Islet of Langerhans (tissue), 1 donor: ENCODE measurements around the gene ZNF444.
"Not testable (repeated sequence)": the region's sequence is repeated elsewhere in the genome, so short reads cannot be mapped to it uniquely, and the experiment has no call there.

Experiments
- FAIRE-seq: peaks from one replicate; lab custom pipeline; 2011; peaks lifted over from hg19 to GRCh38; lab: Jason Lieb, UNC

ZNF444 gene

DNA sequence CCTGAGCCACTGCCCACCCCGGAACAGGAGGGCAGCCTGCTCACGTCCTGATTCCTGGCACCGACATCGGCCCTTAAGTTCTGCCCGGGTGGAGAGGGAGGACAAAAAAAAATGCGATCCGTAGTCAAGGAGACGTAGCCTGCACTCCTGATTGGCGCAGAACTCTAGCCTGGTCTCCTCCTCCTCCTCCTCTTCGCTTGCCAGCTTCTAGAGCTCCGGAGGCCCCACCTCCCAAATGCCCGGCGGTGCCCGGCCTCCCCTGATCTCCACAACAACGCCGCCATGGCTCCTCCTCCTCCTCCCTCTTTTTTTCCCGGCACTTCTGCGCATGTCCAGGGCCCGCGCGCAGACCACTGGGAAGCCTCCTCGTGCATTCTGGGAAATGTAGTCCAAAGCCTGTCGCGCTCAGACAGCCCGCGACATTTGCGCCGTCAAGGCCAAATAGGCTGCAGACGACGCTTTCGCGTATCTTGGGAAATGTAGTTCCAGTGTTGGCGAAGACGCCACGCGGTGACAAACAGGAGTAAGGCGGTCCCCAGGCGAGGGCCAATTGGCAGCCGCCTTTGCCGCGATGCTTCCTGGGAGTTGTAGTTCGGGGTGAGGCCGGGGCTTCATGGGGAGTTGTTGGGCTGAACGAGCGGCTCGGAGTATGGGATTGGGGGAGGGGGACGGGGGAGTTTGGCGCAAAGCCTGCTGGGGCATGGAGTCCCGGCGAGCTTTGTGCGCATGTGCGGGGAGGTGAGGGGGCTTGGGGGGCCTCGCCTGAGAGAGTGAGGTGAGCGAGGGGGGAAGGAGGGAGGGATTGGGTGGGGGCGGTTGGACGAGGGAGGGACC is at the start of gene ZNF444:
TSS of gene ZNF444 (plus strand) at position 705 of the 834 bp plus-strand sequence. CDS start 5,625 bp downstream, outside the sequence.
- peak; percentile 80 for FAIRE-seq

DNA sequence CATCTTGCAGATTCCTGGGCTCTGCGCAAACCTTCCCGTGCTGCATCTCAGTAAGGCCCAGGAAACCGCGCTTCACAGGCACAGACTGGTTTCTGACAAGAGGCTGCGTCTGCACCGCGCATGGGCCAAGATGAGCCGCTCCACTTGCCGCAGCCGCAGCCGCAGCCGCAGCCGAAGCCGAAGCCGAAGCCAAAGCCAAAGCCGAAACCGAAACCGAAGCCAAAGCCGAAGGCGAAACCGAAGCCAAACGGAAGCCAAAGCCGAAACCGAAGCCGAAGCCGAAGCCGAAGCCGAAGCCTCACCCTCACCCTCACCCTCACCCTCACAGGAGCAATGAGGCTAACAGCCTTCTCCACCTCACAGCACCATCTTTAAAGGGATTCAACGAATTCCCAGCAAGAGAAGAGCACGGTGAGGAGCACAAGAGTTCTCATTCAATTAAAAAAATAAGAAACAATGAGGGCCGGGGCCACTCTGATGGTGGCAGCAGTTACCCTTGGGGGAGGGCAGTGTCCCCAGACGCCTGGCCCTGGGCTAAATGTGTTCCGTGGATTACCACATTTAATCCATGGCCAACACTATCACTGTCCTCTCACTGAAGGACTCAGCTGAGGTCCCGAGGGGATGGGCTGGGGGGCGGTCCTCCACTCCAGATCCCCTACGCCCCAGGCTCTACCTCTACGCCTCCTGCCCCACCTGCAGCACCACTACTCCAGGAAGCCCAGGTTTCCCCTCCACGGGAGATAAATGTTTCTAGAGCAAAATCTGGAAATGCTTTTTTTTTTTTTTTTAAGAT is 49.1 kb upstream of the ZNF444 start:
- no peak for FAIRE-seq

DNA sequence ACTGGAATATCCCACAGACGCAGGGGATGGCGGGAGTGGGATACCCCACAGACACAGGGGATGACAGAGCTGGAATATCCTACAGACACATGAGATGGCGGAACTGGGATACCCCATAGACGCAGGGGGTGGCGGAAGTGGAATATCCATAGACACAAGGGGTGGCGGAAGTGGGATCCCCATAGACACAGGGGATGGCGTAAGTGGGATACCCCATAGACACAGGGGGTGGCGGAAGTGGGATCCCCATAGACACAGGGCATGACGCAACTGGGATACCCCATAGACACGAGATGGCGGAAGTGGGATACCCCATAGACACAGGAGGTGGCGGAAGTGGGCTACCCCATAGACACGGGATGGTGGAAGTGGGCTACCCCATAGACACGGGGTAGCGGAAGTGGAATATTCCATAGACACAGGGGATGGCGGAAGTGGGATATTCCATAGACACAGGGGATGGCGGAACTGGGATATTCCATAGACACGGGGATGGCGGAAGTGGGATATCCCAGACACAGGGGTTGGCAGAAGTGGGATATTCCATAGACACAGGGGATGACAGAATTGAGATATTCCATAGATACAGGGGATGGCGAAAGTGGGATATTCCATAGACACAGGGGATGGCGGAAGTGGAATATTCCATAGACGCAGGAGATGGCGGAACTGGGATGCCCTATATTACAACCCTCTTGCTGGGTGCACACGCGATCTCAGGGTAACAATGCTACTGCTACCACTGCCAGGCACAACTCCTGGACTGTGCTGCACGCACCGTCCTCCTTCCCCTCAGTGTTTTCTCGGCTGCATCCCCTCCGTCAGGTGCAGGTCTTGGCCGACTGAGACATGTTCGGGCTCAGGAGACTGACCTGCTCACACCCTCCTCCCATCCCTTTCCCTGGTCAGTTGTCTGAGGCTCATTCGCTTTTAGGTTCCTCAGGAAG is 48.1 kb upstream of the ZNF444 start:
- no peak for FAIRE-seq

DNA sequence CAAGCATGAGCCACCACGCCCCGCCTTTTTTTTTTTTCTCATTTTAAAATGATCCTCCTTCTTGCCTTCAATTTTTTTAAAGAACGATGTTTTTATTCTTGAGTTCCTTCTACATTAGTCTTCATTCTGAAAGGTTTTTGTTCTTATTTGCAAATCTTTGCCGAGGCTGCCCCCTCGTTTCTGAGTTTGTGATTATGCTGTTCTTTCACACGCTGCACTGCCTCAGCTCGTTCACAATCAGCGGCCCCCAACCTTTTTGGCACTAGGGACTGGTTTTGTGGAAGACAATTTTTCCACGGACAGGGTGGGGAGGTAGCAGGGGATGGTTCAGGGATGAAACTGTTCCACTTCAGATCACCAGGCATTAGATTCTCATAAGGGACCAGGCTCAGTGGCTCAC is 46.6 kb upstream of the ZNF444 start:
- FAIRE-seq: no peak

DNA sequence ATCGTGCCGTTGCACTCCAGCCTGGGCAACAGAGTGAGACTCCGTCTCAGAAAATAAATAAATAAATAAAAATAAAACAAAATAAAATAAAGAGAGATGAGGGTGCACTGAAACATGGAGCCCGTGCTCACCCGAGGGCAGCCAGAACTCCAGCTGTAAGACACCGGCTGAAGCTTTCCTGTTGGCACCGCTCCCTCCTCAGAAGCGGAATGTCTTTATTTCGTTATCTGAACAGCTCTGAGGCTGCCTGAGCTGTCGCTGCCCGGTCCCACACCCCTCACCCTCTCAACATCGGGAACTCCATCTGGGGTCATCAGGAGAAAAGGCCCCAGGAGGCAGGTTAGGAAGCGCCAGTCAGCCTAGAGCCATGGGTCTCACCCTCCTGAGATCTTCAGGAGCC is 44.4 kb upstream of the ZNF444 start:
- no peak for FAIRE-seq

DNA sequence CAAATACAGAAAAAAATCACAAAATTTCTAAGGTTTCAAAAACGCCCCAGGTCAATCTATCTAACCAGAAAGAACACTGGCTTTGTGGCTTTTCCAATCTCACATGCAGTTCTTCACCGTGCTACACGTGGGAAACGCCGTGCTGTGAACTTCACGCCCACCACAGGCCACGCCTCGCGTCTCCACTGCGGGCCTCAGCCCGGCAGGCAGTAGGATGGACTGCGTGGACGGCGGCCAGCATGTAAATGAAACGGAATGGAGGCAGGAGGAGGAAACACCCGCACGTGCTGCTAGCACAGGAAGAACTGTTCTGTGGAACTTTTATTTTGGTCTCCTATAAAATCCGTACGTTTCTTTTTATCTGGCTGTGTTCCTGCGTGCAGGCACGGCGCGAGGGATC is 43.8 kb upstream of the ZNF444 start:
- FAIRE-seq: no peak

DNA sequence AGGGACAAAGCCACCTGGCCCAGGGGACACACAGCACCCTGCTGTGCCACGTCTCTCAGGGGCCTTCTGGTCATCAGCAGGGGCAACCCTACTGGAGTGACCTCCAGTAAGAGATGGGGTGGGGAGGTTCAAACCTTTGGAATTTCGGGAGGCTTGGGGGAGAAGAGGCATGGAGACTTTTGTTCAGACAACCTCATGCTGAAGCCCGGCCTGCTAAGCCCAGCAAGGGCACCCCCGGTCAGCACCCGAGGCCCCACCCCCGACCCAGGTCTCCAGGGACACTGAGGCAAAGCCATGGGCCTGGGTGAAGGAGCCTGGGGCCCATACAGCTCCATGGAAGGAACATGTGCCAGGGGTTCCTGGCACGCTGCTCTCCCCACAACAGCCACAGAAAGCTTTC is 43.3 kb upstream of the ZNF444 start:
- no peak for FAIRE-seq

DNA sequence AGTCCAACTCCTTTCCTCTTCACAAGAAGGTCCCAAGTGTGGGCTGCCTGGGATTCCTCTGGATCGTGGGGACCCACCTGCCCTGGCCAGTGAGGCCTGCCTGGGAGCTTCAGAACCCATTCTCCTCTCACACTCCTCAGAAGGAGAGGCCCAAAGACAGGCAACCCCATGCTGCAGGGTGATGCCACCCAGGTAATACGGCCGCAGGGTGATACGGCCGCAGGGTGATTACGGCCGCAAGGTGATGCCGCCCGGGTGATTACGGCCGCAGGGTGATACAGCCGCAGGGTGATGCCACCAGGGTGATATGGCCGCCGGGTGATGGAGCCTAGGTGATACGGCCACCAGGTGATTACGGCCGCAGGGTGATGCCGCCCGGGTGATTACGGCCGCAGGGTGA is 42.9 kb upstream of the ZNF444 start:
- not testable (repeated sequence) for FAIRE-seq

DNA sequence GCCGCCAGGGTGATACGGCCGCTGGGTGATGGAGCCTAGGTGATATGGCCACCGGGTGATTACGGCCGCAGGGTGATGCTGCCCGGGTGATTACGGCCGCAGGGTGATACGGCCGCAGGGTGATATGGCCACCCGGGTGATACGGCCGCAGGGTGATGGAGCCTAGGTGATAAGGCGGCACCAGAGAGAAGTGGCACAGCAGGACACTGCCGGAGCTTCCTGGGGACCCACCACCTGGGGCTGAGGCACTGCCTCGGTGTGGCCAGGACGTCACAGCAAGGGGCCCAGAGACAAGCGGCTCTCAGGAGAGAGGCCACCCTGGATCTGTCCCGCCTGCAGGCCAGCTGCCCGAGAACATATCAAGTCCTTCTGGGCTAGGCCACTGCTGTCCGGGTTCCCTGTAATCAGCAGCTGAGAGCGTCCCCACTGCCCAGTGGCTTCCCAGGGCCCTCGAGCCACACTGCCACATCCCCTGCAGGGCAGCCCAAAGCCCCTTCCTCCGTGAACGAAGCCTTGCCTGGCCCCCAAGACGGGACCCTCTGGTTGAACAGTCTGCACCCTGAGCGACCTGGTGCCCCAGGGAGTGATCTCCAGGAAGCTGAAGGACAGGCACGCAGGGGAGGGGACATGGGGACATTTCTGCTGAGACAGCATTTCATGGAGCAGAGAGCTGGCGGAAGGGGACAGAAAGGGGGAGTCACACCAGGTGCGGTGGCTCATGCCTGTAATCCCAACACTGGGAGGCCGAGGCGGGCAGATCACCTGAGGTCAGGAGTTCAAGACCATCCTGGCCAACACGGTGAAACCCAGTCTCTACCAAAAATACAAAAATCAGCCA is 42.1 kb upstream of the ZNF444 start:
- FAIRE-seq: no peak

DNA sequence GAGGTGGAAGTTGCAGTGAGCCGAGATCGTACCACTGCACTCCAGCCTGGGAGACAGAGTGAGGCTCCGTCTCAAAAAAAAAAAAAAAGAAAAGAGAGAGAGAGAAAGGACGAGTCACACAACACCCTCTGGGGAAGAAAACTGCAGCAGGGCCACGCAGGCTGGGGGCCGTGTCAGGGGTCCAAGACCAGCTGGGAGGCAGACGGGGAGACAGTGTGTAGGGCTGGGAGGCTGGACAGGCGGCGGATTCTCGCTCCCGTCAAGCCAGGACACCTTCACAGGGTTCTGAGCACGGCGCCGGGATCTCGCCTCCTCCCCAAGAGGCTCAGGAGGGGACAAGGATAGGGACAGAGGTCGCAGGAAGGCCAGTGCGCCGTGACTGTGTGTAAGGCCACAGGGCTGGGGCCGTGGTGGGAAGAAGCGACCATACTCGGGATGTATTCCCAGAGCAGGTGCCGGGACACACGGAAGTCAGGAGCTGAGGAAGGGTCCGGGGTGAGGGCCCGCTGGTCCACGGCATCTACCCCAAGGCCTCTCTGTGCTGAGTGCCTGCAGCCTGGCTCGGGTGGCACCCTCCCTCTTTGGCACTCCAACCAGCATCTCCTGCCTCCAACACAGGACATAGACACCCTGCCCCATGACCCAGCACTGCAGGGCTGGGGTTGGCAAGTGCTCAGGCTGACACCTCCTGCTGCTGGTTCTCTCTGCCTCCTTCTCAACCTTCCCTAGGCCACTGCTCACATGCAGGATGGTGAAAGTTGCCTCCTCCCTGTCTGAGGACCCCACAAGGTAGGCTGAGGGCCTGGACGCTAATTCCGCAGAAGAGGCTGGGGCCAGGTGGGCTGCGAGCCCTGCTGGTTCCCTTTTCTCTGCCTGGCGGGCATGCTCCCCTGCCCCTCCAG is 41.2 kb upstream of the ZNF444 start:
- no peak for FAIRE-seq

DNA sequence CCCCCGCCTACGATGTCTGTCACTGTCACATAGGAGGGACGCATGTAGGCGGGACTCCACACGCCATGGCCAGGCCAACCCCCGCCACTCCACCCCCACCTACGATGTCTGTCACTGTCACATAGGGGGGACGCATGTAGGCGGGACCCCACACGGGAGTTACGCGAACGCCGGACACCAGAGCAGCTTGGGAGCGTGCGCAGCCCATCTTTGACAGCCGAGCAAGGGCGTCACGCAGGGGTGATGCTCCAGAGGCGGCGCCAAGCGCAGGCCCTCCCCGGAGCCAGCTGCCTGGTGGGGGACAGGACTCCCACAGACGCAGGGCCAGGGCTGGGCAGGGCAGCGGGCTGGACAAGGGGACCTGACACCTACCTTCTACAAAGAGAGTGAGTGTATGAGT is 40.0 kb upstream of the ZNF444 start:
- no peak for FAIRE-seq

DNA sequence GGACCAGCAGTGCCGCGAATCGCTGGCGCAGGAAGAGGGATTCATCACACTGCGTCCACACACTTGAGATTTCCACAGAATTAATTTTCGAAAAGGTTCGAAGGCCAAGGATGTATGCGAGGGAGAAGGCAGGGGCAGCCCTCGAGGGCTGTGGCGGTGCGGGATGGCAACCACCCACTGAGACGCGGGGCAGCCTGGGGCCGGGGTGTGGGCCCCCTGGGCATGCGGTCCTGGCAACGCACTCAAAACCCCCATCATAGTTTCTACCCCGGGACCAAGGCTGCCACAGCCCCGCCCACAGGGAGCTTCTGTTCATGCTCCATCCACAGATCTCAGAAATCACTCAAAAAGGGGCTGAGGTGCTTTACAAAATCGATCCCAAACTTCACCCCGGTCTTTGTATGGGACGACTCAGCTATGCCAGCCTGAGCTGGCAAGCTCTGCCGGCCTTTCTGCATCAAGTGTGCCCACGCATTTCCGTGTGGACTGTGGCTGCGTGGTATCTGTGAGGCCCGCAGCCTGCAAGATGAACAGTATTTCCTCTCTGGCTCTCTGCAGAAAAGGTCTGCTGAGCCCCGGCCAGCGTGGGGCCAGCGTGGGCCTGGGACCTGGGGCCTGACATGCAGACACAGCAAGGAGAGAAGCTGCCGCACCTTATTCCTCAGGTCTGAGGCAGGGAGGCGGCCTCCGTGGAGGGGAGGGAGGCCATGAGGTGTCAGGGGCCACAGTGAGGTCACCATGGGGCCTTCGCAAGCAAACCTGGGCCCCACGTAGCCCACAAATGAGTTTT is 39.1 kb upstream of the ZNF444 start:
- FAIRE-seq: no peak

DNA sequence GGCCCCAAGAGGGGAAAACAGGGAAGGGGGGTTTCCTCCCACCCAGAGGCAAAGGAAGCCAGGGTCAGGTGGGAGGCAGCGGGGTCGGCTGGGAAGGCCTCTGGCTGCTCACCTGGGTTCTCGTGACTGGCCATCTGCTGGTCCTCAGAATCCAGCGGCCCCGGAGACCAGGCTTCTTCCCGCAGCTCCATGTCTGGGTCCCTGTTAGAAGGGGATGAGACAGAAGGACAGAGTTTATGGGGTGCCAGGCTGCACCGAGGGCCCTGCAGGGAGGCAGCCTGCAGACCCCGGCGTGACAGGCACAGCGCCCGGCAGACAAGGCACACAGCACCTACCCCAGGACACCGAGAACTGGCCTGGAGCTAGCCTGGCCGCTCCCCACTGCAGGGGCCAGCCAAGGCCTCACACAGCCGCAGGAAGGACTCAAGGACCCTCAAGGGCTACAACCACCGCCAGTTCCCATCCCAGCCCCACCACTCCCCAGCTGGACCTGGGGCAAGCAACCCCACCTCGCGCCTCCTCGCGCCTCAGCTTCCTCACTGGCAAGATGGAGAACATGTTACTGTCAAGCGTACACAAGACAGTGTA is 38.0 kb upstream of the ZNF444 start:
- FAIRE-seq: no peak

DNA sequence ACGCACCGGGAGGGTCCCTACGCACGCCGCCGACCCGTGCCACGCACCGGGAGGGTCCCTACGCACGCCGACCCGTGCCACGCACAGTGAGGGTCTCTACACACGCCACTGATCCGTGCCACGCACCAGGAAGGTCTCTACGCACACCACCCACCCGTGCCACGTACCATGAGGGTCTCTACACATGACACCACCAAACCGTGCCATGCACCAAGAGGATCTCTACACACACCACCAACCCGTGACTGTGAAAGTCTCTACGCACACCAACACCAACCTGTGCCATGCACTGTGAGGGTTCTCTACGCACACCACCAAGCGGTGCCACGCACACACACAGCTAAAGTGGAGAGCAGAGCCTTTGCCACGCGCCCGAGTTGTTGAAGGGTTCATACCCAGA is 36.7 kb upstream of the ZNF444 start:
- FAIRE-seq: no peak

DNA sequence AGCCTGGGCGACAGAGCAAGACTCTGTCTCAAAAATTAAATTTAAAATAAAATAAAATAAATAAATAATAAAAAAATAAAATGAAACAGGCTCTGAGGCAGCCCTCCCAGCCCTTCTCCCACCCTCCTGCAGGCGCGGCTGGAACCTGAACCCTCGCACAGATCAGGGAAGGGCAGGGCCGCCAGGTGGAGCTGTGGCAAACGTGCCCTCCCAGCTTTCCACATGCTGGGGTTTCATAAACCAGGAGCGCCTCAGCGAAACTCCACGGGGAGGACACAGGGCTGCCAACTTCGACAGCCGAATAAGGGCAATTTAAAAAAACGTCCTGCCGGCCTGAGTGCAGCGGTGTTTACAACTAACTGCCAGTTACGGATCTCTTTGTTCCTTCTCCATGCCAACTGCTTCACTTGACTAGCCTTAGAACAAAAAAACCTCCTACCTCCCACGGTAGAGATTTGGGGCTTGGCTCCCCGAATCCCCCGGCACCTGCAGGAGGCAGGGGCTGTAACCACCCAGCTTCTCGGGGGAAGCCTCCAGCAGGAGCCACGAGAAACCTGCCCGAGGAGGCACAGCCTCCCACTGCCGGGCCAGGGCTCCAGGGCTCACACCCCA is 35.9 kb upstream of the ZNF444 start:
- FAIRE-seq: no peak

DNA sequence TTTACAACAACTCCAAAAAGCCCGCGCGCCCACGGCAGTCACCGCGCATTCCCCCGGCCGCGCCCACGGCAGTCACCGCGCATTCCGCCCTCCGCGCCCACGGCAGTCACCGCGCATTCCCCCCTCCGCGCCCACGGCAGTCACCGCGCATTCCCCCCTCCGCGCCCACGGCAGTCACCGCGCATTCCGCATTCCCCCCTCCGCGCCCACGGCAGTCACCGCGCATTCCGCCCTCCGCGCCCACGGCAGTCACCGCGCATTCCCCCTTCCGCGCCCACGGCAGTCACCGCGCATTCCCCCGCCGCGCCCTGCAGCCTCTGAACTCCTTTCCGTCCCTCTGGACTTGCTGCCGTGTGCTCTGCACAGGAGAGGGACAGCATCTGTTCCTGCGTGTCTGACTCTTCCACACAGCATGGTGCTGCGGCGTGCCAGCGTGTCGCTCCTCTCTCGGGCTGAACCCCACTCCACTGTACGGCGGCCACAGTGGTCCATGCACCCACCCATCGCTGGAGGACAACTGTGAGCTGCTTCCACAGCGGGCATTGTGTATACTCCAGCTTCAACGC is 35.2 kb upstream of the ZNF444 start:
- not testable (repeated sequence) for FAIRE-seq

DNA sequence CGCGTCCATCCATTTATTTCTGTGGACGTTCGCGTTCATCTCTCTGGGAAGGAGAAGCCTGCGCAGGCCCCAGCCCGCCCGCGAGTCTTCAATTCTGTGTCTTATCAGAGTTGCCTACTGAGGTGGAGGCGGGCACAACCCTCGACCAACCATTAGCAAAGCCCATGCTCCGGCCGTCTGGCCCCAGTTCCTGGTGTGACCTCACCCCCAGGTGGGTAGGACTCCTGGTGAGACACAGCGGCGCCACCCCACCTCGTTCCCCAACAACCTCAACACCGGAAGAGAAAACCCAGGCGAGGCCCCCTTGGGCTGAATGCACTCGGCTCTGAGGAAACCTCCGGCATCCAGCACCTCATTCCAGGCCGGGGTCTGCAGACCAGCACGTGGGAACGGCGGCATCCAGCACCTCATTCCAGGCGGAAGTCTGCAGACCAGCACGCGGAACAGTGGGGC is 34.7 kb upstream of the ZNF444 start:
- FAIRE-seq: no peak

DNA sequence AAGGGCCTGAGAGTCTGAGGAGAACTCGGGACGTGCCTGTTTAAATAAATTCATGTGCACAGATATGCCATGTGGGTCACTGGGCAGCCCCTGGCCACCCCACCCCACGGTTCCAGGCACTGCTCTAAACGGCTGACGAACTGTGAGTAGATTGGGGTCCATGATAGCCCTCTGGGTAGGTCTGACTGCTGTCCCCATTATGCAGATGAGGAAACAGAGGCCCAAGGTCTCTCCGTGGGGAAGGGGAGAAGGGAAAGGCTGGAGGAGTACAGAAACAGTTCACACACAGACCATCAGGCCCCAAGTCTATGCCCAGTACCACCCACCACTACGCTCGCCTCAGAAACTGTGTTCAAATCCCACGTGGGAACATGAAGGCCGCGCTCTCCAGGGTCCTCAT is 34.1 kb upstream of the ZNF444 start:
- FAIRE-seq: no peak
